ENCODE data around the gene POLD2.
A peak's percentile ranks its signal among the peaks of the same experiment; 100 is the strongest.

Gene POLD2

GRCh38 chr7:44066494-44067063 is 56.8 kb downstream of the POLD2 start:
- Histone ChIP-seq H3K27me3 (ENCODE audit: control insufficient read depth in 5 of 5, insufficient read depth in 4 of 5, low read length in 5 of 5) (no peaks in the 10 kb centered on the region), H3K27ac (ENCODE audit: low read depth, low read length) (no peak overlapping the region)

GRCh38 chr7:44066111-44066460 is 57.3 kb downstream of the POLD2 start:
- H3K9ac ChIP-seq (ENCODE audit: low read length in 5 of 5) = no peak overlapping the region

More at GRCh38 chr7:44066494-44067063, 56.8 kb downstream of the POLD2 start:
- Histone ChIP-seq H3K9ac (ENCODE audit: low read length in 5 of 5) (no peak overlapping the region), H3K9me3 (ENCODE audit: control insufficient read depth in 5 of 5, low read length in 5 of 5) (no peaks in the 10 kb centered on the region), H3K4me1 (ENCODE audit: control insufficient read depth in 5 of 5, insufficient read depth in 5 of 5, low read length in 5 of 5) (peaks cover 5 to 44% (median 39%) of the 10 kb centered on the region in 5 donors), H3K36me3 (ENCODE audit: control insufficient read depth in 5 of 5, insufficient read depth in 5 of 5, low read length in 5 of 5) (peaks cover 0 to 12% (median 7%) of the 10 kb centered on the region in 5 donors), H3K4me3 (ENCODE audit: low read depth in 1 of 5, low read length in 5 of 5) (no peak overlapping the region)

GRCh38 chr7:44065431-44066110 is 57.8 kb downstream of the POLD2 start, which contains the start of gene PGAM2:
PGAM2 (minus strand) TSS chr7:44065567; CDS start chr7:44065529, 38 bp downstream.
- no peaks in the 10 kb centered on the region for H3K27me3 ChIP-seq (ENCODE audit: control insufficient read depth in 5 of 5, insufficient read depth in 4 of 5, low read length in 5 of 5)
- peak within 1 kb of the TSS in 1 of 5 donors; percentile 37 for H3K9ac ChIP-seq (ENCODE audit: low read length in 5 of 5)
- H3K36me3 ChIP-seq (ENCODE audit: control insufficient read depth in 5 of 5, insufficient read depth in 5 of 5, low read length in 5 of 5) = peaks cover 0 to 22% (median 17%) of the 10 kb centered on the region in 5 donors
- H3K4me1 ChIP-seq (ENCODE audit: control insufficient read depth in 5 of 5, insufficient read depth in 5 of 5, low read length in 5 of 5) = peaks cover 5 to 44% (median 39%) of the 10 kb centered on the region in 5 donors
- H3K4me3 ChIP-seq (ENCODE audit: low read depth in 1 of 5, low read length in 5 of 5) = peak within 1 kb of the TSS in 1 of 5 donors; percentile 34
- H3K9me3 ChIP-seq (ENCODE audit: control insufficient read depth in 5 of 5, low read length in 5 of 5) = no peaks in the 10 kb centered on the region
- no peak within 1 kb of the TSS for H3K27ac ChIP-seq (ENCODE audit: low read depth, low read length)

More at GRCh38 chr7:44066111-44066460, 57.3 kb downstream of the POLD2 start:
- no peaks in the 10 kb centered on the region for H3K9me3 ChIP-seq (ENCODE audit: control insufficient read depth in 5 of 5, low read length in 5 of 5)
- no peaks in the 10 kb centered on the region for H3K27me3 ChIP-seq (ENCODE audit: control insufficient read depth in 5 of 5, insufficient read depth in 4 of 5, low read length in 5 of 5)
- no peak overlapping the region for H3K4me3 ChIP-seq (ENCODE audit: low read depth in 1 of 5, low read length in 5 of 5)
- H3K4me1 ChIP-seq (ENCODE audit: control insufficient read depth in 5 of 5, insufficient read depth in 5 of 5, low read length in 5 of 5) = peaks cover 5 to 44% (median 39%) of the 10 kb centered on the region in 5 donors
- H3K27ac ChIP-seq (ENCODE audit: low read depth, low read length) = no peak overlapping the region
- H3K36me3 ChIP-seq (ENCODE audit: control insufficient read depth in 5 of 5, insufficient read depth in 5 of 5, low read length in 5 of 5) = peaks cover 0 to 17% (median 12%) of the 10 kb centered on the region in 5 donors

GRCh38 chr7:44064791-44065430 is 58.4 kb downstream of the POLD2 start:
- Histone ChIP-seq H3K9ac (ENCODE audit: low read length in 5 of 5) (peak overlapping the region in 1 of 5 donors; percentile 37), H3K4me1 (ENCODE audit: control insufficient read depth in 5 of 5, insufficient read depth in 5 of 5, low read length in 5 of 5) (peaks cover 5 to 44% (median 39%) of the 10 kb centered on the region in 5 donors), H3K36me3 (ENCODE audit: control insufficient read depth in 5 of 5, insufficient read depth in 5 of 5, low read length in 5 of 5) (peaks cover 0 to 29% (median 24%) of the 10 kb centered on the region in 5 donors), H3K27ac (ENCODE audit: low read depth, low read length) (no peak overlapping the region), H3K4me3 (ENCODE audit: low read depth in 1 of 5, low read length in 5 of 5) (peak overlapping the region in 1 of 5 donors; percentile 34), H3K27me3 (ENCODE audit: control insufficient read depth in 5 of 5, insufficient read depth in 4 of 5, low read length in 5 of 5) (no peaks in the 10 kb centered on the region), H3K9me3 (ENCODE audit: control insufficient read depth in 5 of 5, low read length in 5 of 5) (no peaks in the 10 kb centered on the region)
